ENCODE results near the gene GRIN3B.

- TF ChIP-seq, protein P1, sequence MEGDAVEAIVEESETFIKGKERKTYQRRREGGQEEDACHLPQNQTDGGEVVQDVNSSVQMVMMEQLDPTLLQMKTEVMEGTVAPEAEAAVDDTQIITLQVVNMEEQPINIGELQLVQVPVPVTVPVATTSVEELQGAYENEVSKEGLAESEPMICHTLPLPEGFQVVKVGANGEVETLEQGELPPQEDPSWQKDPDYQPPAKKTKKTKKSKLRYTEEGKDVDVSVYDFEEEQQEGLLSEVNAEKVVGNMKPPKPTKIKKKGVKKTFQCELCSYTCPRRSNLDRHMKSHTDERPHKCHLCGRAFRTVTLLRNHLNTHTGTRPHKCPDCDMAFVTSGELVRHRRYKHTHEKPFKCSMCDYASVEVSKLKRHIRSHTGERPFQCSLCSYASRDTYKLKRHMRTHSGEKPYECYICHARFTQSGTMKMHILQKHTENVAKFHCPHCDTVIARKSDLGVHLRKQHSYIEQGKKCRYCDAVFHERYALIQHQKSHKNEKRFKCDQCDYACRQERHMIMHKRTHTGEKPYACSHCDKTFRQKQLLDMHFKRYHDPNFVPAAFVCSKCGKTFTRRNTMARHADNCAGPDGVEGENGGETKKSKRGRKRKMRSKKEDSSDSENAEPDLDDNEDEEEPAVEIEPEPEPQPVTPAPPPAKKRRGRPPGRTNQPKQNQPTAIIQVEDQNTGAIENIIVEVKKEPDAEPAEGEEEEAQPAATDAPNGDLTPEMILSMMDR (IDR thresholded peaks at IDR 0.05), result no peak
- TF ChIP-seq POLR2A (IDR thresholded peaks at IDR 0.05), result no peak
Measured at GRCh38 chr19:994516-994915, 5.7 kb upstream of the GRIN3B start.

Measured in sigmoid colon (tissue), 3 donors.